H1 (cell line): ENCODE measurements around the gene CRYBA4. TPM values are rescaled to one million over a fixed set of nuclear protein-coding genes. Genes with fewer than 3 reads are reported as not detected.

ENCODE experiments used
- ASH2L ChIP-seq: fragments of 200-600, 300-600 bp; sonication (generic); IDR thresholded peaks from one replicate; pipeline ENCODE4 v1.7.1; 2017; ENCODE audit warnings: low read length
- SIN3A ChIP-seq, 2 experiments: IDR thresholded peaks in 1 of 2; conservative IDR thresholded peaks in 1 of 2; 2 replicates each; pipeline ENCODE4 v1.6.1; 2011 to 2012; ENCODE audit warnings: low read length in 2 of 2, improper control_type of control experiment in 1 of 2, low read depth in 1 of 2, mild to moderate bottlenecking in 1 of 2
- polyA plus RNA-seq, 7 experiments: library from polyadenylated mRNA; depleted of rRNA in 3 of 7; stranded (reverse) in 5 of 7; unstranded in 2 of 7; fragments of >200 nt in 5 of 7; fragments of 200-250 nt in 2 of 7; gene quantifications; 1 replicate in 5 of 7; 2 replicates in 1 of 7; 4 replicates in 1 of 7; pipeline versions ENCODE4 v1.2.1 to v1.2.3, GENCODE V29; 2011 to 2013; ENCODE audit warnings: missing spikeins in 2 of 7, mixed read lengths in 2 of 7
- total RNA-seq: library from RNA; stranded (reverse); fragmentation: NEBNext Ultra II Directional; extraction: Animal tissue kit (Norgen Biotek cat#: 25700); gene quantifications from 2 replicates; pipeline ENCODE4 v1.2.1, GENCODE V29; 2021

CRYBA4 gene
- total and polyA plus RNA-seq, 2 of the 8 experiments (the other 6 are each of a cell fraction or from before 2014, with no cell fraction given) = 0.67 to 3.1 TPM

- no peak for TF ChIP-seq SIN3A (conservative IDR thresholded peaks at IDR 0.05 in 1 of 2, IDR thresholded peaks at IDR 0.05 in 1 of 2; ENCODE audit: low read depth in 1 of 2, low read length in 2 of 2)
- TF ChIP-seq ASH2L = no peak
Measured at GRCh38 chr22:26646158-26646557, 24.4 kb downstream of the CRYBA4 start (continued).
